ENCODE data around the gene SRP68. TPM values are rescaled to one million over a fixed set of nuclear protein-coding genes. Genes with fewer than 3 reads are reported as not detected.

Gene SRP68
- total and polyA plus RNA-seq, 7 donors: 72.4 to 141 (median 100.0) TPM

DNA sequence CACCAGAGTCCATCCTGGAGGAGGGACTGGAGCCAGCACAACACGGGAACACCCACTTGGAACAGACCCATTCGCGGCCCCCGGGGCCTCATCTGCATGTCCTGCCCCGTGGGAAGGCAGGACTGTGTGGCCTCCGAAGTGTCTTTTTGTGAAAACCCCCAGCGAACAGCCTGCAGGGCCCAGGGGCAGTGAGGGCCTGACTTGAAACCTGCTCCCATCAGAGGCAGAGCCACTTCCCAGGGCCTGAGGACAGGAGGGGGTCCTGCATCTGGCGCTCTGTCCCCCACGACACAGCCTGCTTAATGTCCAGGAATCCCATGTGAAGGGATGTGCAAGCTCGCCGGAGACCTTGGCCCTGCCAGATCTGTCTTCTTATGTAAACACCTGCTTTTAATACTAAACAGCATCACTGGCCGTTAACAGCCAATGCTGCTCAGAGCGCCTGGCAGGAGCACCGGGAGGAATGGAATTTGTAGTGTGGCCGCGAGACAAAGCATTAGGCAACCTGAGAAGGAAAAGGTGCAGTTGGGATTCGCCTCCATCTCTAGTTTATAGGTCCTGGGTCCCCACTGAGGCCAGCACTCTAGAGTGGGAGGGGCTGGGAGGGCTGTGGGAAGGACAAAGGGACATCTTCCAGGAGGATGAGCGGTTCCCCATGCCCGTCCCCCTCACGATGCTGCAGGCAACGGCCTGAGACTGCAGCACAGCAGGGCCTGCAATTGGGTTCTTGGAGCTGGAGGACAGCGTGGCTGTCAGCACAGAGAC is 35.6 kb downstream of the SRP68 start:
- ATAC-seq (no peak), DNase-seq (no peak)
- Histone ChIP-seq H3K36me3 (ENCODE audit: insufficient read depth in 1 of 2, low read depth in 1 of 2) (peaks cover 3 to 47% of the 10 kb centered on the region in 2 donors), H3K4me1 (no peaks in the 10 kb centered on the region), H3K4me3 (no peak overlapping the region), H3K27ac (no peak overlapping the region), H3K9me3 (no peaks in the 10 kb centered on the region), H3K27me3 (ENCODE audit: insufficient read depth in 3 of 3, low read length in 2 of 3) (no peaks in the 10 kb centered on the region)
- intact Hi-C loops (cut with DNase I): no loop called here
- TF ChIP-seq, protein P1, sequence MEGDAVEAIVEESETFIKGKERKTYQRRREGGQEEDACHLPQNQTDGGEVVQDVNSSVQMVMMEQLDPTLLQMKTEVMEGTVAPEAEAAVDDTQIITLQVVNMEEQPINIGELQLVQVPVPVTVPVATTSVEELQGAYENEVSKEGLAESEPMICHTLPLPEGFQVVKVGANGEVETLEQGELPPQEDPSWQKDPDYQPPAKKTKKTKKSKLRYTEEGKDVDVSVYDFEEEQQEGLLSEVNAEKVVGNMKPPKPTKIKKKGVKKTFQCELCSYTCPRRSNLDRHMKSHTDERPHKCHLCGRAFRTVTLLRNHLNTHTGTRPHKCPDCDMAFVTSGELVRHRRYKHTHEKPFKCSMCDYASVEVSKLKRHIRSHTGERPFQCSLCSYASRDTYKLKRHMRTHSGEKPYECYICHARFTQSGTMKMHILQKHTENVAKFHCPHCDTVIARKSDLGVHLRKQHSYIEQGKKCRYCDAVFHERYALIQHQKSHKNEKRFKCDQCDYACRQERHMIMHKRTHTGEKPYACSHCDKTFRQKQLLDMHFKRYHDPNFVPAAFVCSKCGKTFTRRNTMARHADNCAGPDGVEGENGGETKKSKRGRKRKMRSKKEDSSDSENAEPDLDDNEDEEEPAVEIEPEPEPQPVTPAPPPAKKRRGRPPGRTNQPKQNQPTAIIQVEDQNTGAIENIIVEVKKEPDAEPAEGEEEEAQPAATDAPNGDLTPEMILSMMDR (IDR thresholded peaks at IDR 0.05): no peak
- 43 to 51% (median 46%) methylated on average over 22 of the region's 22 CpGs for WGBS, 3 donors

DNA sequence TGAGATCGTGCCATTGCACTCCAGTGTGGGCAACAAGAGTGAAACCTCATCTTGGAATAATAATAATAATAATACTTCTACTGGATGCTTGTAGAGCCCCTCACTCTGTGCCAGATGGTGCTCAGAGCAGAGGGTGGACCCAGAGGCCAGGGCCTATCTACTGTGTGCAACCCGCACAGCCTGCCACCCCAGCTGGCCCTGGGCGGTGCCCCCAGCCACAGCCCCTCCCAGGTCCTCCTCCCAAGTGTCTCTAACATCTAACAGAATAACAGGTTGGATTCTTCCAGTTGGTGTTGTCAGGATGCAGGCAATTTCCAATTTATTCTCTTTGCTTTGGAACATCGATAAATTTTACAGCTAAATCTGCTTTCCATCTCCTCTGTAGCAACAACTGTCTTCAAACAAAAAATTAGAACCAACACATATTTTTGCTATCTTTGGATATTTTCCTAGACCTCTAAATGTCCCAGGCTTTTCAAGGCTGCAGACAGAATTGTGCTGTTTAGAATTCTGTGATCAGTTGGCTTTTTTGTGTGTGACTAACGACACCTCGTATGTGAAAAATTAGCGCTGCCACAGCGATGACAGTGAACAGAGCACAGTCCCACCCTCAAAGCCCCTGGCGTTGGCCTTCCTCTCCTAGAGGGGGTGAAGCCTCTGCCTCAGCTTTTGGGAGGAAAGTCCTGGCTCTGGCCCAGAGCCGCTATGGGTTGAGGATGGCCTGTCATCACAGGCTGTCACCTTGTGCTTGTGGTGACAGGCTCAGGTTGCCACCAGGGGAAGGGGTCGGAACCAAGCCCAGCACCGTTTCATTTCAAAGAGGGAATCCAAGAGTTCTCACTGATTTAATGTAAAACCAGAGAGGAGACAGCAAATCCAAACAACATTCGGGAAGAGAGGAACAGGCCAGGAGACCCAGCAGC is 37.6 kb downstream of the SRP68 start:
- Histone ChIP-seq H3K27ac (no peak overlapping the region), H3K4me1 (no peaks in the 10 kb centered on the region), H3K4me3 (no peak overlapping the region), H3K9me3 (no peaks in the 10 kb centered on the region), H3K27me3 (ENCODE audit: insufficient read depth in 3 of 3, low read length in 2 of 3) (no peaks in the 10 kb centered on the region), H3K36me3 (ENCODE audit: insufficient read depth in 1 of 2, low read depth in 1 of 2) (peaks cover 0 to 27% of the 10 kb centered on the region in 2 donors)
- WGBS, 3 donors: 82 to 85% (median 85%) methylated on average over 13 of the region's 13 CpGs
- TF ChIP-seq, protein P1 (IDR thresholded peaks at IDR 0.05): no peak
- intact Hi-C loops (cut with DNase I): no loop called here
- ATAC-seq: no peak
- no peak for DNase-seq

DNA sequence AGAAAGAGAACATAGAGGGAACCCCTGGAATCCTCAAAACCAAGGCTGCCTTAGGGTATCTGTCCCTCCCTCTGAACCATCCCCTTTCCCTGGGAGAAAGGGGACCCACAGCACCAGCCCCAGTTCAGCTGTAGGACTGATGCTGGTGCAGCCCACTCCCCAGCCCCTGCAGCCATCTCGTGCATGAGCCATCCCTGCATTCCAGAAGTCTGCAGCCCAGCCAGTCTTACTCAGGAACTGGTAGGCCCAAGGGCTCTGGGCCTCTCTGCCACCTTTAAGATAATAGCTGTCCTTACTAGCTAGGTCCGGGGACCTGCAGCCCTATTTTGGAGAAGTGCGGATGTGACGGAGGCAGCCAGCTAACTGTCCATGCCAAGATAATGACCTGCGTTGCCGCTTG is 39.2 kb downstream of the SRP68 start:
- no peaks in the 10 kb centered on the region for H3K9me3 ChIP-seq
- H3K36me3 ChIP-seq (ENCODE audit: insufficient read depth in 1 of 2, low read depth in 1 of 2): peaks cover 0 to 11% of the 10 kb centered on the region in 2 donors
- intact Hi-C loops (cut with DNase I): no loop called here
- WGBS, 3 donors: 94 to 95% (median 94%) methylated on average over 6 of the region's 6 CpGs
- ATAC-seq (no peak), DNase-seq (no peak)
- H3K4me1 ChIP-seq: no peaks in the 10 kb centered on the region
- no peak overlapping the region for H3K4me3 ChIP-seq
- no peaks in the 10 kb centered on the region for H3K27me3 ChIP-seq (ENCODE audit: insufficient read depth in 3 of 3, low read length in 2 of 3)
- TF ChIP-seq, protein P1 (IDR thresholded peaks at IDR 0.05): no peak
- H3K27ac ChIP-seq: no peak overlapping the region

DNA sequence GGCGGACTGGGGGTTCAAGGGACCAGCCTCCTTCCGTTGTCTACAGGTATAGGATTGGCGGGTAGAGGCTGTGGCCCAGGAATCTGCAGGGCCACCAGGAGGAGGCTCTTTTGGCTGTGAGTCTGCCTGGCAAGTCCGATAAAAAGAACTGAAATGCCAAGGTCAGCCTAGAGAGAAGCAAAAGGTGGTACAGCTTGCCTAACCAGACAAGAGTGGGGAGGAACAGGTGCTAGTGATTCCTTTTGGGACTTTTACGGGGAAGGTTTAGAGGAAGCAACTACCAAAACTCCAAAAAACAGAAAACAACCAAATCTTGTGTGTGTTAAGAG is 39.6 kb downstream of the SRP68 start:
- Histone ChIP-seq H3K36me3 (ENCODE audit: insufficient read depth in 1 of 2, low read depth in 1 of 2) (peaks cover 0 to 7% of the 10 kb centered on the region in 2 donors), H3K4me3 (no peak overlapping the region), H3K27ac (no peak overlapping the region), H3K27me3 (ENCODE audit: insufficient read depth in 3 of 3, low read length in 2 of 3) (no peaks in the 10 kb centered on the region), H3K9me3 (no peaks in the 10 kb centered on the region), H3K4me1 (no peaks in the 10 kb centered on the region)
- TF ChIP-seq, protein P1 (IDR thresholded peaks at IDR 0.05): no peak
- WGBS, 3 donors: 85 to 94% (median 90%) methylated on average over 5 of the region's 5 CpGs
- peak in 1 of 2 donors; percentile 9 for DNase-seq
- intact Hi-C loops (cut with DNase I): no loop called here
- ATAC-seq: no peak
